HG03439 (cell line): Measurements from ENCODE around the gene L3MBTL4.

Source experiments
- ATAC-seq: cut with Tn5 transposase; IDR thresholded peaks from one replicate; pipeline ENCODE4 v1.9.1; 2021; ENCODE audit warnings: mild to moderate bottlenecking, moderate library complexity; ENCODE audit not compliant: unreplicated experiment

Gene L3MBTL4

GRCh38 chr18:6366776-6367175 lies 47.9 kb downstream of the L3MBTL4 start:
- no peak for ATAC-seq

DNA sequence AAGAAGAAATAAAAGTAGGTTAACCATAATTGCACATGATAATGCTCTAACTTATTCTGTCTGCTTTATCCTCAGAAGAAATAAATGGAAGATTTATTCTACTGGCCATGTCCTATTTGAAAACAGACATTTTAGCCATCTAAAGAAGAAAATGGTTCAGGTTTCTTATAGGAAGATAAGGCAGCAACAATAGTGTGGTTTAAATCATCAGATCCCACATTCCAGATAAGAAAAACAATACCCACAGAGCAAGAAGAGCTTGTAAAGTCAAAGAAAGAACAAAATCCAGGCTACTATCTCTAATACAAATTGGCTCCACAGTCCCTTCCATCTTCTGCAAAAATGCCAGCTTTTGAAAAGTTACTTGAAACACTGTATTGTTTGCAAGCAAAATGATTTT lies 49.3 kb downstream of the L3MBTL4 start:
- ATAC-seq, result no peak

GRCh38 chr18:6363216-6363615 lies 51.5 kb downstream of the L3MBTL4 start:
- peak; percentile 86 for ATAC-seq

GRCh38 chr18:6362559-6363129 lies 52.1 kb downstream of the L3MBTL4 start:
- ATAC-seq, result no peak

DNA sequence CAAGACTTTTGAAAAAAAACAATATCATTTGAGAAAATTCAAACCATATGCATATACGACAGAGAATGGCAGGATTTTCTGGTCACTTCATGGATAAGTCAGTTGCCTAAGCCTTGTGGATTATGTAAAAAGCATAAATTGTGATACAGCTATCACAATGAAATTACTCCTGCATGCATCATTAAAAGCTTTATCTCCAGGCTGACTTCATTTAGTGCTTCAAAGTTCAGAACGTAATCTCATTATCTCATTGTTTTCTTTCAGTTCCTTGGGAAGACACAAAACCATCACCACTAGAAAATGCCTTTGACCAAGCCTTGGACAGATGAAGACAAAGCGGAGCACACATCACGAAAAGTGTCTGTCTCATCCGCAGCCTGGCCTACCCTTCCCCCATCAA lies 57.0 kb downstream of the L3MBTL4 start:
- ATAC-seq, result no peak

- peak; percentile 82 for ATAC-seq
Observed at GRCh38 chr18:6355789-6356589, 58.7 kb downstream of the L3MBTL4 start.

- no peak for ATAC-seq
Observed at GRCh38 chr18:6352275-6352674, 62.4 kb downstream of the L3MBTL4 start.

- no peak for ATAC-seq
Observed at GRCh38 chr18:6342990-6343389, 71.7 kb downstream of the L3MBTL4 start.

GRCh38 chr18:6341709-6342108 lies 73.0 kb downstream of the L3MBTL4 start:
- ATAC-seq, result no peak

DNA sequence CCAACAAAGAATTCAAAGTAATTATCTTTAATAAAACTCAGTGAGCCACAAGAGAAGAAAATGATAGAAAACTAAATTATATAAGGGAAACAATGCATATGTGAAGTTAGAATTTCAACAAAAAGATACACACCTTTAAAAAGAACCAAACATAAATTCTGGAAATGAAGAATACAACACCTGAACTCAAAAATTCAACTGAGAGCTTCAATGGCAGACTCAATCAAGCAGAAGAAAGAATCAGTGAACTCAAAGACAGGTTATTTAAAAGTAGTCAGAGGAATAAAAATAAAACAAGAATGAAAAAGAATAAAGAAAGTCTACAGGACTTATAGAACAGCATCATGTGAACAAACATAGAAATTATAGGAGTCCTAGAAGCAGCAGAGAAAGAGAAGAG lies 73.4 kb downstream of the L3MBTL4 start:
- ATAC-seq, result no peak

GRCh38 chr18:6340121-6340520 lies 74.6 kb downstream of the L3MBTL4 start:
- no peak for ATAC-seq

DNA sequence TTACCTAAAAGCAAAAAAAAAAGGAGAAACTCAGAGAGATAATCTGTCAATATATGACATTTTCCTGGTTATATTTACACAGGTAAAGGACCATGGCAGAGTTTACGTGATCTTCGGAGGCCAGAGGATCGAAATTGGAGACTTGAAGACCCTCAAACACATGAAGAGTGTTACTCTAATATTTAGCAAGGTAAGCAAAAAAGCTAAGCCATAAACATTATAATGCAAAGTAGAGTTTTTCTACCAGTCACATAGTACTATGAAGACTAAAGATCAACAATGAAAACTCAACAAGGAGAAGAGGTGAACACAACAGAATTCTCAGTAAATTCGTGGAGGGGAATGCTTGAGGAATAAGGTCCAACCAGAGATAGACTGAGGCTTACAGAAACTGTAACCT lies 78.5 kb downstream of the L3MBTL4 start:
- no peak for ATAC-seq

DNA sequence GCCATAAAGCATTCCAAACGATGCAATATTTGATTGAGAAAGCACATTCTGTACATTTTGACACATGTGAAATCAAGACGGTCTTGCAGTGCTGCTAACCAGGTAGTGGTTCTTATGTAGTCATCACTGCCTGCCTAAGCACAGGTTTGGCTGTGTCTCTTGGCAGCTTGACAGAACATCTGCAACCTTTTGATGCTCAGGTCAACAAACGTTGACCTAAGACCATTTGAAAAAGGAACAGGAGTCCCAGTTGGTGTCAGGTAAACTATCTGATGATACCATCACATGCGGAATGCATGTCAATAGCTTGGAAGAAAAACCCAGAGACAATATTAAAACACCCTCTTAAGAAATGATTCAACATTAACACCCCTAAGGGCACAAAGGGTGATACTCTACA lies 80.7 kb downstream of the L3MBTL4 start:
- ATAC-seq, result no peak

DNA sequence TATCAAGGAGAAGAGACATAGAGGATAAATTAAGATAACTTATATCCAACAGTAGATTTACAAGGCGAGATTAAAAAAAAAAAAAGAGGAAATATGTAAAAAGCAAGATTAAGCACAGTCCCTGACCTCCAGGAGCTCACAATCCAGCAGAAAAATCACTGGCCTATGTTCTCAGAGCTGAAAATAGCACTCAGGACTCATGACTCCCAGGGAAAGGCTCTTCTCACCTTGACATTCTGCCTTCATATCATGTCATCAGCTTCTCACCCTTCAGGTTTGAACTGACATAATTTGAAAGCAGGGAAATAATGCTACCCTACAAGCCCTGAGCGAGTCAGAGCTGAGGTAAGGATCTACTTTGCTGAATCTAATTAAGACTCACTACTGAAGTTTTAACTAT lies 82.8 kb downstream of the L3MBTL4 start:
- ATAC-seq, result no peak

GRCh38 chr18:6330786-6331185 lies 83.9 kb downstream of the L3MBTL4 start:
- no peak for ATAC-seq

- no peak for ATAC-seq
Observed at GRCh38 chr18:6328621-6329010, 86.1 kb downstream of the L3MBTL4 start.

- ATAC-seq, result no peak
Observed at GRCh38 chr18:6327895-6328620, 86.7 kb downstream of the L3MBTL4 start.

GRCh38 chr18:6327485-6327884 lies 87.2 kb downstream of the L3MBTL4 start:
- no peak for ATAC-seq

GRCh38 chr18:6326566-6326965 lies 88.1 kb downstream of the L3MBTL4 start:
- ATAC-seq, result no peak

- ATAC-seq, result no peak
Observed at GRCh38 chr18:6323319-6323889, 91.3 kb downstream of the L3MBTL4 start.

GRCh38 chr18:6315517-6316331 lies 99.0 kb downstream of the L3MBTL4 start:
- no peak for ATAC-seq
